Fibroblast of skin of left quadriceps (primary cell): Measurements from ENCODE around the gene RCN1.
"Not testable (repeated sequence)": the region's sequence is repeated elsewhere in the genome, so short reads cannot be mapped to it uniquely, and the experiment has no call there.

Experiments
- DNase-seq, 2 experiments: peaks; one replicate each; pipeline ENCODE4 v3.0.0-alpha.2; 2013; ENCODE audit warnings: low read depth in 2 of 2

Gene RCN1

DNA sequence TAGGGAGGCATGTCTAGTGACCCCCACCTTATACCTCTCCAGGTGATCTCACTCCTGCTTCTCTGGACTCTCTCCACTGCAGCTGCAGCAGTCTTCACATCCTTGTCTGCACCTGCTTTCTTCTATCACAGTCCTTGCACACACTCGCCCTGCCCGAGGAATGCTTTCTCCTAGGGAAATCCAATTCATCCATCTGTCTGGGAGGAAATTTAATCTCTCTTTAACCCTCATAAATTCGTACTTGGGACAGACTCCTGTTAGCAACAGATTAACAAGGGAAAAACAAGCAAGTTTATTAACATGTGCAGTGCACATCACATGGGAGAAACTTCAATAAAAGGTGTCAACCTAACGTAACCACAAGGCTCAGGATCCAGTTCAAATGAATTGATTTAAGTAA is 11.3 kb upstream of the RCN1 start:
- DNase-seq, result no peak

DNA sequence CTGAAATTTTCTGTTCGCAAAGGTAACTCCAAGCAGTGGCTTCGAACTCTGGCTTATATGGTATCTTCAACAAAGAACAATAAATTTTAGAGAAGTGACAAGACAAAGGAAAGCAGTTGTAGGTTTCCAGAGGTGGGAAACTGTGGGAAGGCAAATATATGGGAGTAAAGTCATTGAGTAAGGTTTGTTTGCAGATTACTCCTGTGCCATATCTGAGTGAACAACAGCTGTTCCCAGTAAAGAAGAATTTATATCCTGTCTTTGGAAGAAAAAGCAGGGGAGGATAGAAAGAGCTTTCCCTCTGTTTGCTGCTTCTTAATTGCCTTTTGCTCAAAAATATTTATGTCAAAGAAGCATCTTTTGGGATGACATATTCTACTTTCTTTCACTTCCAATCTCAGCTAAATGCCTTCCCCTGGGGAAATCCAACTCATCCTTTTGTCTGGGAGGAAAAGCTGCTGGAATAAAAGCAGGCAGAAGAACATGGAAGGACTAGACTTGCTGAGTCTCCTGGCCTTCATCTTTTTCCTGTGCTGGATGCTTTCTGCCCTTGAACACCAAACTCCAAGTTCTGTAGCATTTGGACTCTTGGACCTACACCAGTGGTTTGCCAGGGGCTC is 10.4 kb upstream of the RCN1 start:
- no peak for DNase-seq

DNA sequence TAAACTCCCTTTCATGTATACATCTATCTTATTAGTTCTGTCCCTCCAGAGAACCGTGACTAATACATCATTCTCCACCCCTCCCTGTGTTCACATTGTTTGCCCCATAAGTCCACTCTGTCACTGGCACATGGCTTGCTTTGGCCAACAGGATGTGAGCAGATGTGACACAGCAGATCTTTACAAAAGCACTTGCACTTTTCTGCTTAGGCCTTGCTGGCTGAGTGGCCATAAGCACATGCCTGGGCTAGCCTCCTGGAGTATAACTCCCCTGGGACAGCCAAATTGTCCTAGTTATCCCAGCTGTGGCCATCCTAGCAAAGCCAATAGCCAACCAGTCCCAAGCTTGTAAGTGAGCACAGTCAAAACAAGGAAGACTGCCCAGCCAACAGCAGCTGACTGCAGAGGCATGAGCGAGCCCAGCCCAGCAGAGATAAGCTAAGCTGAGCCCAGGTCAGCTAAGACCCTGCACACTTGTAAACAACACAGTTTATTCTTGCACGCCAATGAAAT is 9.7 kb upstream of the RCN1 start:
- no peak for DNase-seq

DNA sequence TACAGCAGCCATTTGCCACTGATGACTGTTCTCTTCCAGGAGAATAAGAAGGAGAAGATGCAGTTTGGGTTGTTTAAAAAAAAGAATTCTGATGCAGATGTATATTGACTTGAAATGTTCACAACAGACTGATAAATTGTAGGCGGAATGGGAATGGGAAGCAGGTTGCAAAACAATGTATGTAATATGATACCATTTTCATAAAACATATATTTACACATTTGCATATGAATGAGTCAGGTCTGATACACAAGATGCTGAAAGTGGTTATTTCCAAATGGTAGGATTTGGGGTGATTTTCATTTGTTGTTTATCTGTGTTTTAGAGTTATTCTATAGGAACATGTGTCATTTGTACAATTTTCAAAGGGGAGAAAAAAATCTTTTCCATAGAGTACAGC is 9.0 kb upstream of the RCN1 start:
- DNase-seq, result no peak

DNA sequence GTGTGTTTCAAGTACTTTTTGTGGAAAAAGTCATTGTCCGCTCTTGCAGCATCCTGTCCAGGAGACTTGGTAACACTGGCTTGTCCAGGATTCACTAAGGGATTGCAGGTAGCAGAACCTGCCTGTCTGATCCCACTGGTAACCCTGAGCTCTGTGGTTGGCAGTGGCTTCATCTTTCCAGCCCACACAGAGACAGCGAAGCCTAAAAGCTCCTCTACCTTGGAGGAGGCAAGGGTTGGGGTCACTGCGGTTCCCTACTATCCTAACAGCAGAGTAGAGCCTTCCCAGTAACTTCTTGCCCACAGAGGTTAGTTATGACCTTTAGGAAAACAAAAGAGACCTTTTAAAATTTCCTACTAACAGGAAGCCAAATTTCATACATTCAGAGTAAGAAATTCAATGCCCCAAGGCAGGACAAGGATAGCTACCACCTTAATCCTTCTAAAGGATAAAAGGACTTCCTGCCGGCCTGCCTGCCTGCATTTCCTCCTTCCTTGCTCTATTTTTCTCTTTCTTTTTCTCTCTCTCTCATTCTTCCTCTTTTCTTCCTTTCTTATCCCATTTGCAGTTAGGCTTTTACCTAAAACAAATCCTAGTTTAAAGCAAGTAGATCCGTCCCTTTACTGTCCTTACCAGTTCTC is 8.4 kb upstream of the RCN1 start:
- no peak for DNase-seq

DNA sequence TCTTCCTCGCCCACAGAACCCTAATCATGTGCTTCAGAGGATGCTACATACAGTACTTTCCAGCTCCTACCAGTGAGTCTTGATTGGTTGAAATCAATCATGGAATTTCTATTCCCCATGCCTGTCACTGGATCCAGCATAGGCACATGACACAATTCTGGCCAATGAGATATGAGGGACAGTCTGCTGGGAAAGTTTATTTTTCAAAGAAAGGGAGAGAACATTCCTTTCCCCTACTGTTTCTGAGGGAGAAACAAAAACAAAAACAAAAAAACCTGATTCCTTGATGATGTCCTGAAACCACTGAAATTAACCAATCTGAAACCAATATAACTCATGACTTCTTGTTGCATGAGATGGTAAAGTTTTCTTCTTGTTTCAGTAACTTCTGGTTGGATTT is 3.3 kb upstream of the RCN1 start:
- peak; percentile 24 to 26 for DNase-seq

DNA sequence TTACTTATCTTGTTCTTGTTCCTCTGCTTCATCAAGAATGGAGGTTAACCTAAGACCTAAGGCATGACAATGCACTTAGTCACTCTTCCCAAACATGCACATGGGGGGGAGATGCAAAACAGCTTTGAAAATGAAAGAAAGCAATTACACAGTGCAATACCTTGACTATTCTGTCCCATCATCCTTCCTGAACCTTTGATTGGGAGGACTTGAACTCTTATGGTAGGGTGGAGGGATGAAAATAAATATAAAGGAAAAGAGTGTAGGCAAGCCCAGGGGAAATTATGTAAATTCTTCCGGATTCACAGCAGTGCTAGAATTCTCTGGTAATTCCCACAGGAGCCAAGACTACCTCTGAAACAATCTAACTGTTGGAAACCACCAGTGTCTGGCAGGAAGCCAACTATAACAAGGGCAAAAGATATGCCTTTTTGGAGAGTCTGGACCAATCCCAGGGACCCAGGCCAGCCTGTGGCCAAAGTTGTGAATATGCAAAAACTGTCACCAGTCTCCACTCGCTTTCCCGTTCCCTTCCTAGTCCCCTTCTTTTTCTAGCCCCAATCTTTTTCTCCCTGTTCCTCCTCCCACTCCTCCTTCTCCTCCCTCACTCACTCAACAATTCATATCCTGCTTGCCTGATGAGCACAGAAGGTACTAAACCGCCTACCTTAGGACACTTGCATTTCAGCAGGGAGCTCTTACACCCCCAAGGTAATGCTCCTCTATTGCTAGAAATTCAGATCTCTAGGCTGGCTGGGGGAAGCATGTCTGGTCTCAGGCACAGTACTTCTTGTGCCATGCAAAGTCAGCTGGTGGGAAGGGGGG is 2.5 kb upstream of the RCN1 start:
- DNase-seq, result peak; percentile 91 to 92

DNA sequence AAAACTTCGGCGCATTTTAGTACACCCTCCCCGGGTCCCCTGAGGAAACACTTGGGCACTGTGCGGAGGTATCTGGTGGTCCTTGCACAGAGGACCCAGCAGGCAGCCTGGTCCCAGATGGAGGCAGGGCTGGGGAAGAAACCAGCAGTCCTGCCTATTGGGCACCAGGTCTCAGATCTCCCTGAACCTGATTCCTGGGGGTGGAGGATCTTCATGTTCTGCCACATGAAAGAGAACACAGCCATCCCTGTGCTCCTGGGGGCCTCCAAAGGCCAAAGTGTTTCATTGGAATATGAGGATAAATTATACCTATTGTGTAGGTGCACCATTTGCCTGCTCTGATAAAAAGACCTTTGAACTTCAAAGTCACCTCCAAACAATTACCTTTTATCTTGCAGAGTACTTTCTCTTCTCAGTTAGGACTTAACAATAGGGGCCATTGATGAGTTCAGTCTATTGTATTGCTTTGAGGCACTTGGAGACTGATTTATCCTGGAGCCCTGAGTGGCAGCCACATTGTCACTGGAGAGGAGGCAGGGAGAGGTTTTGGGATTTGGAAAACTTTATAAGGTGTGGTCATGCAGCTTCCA is 1.8 kb downstream of the RCN1 start:
- DNase-seq, result no peak

DNA sequence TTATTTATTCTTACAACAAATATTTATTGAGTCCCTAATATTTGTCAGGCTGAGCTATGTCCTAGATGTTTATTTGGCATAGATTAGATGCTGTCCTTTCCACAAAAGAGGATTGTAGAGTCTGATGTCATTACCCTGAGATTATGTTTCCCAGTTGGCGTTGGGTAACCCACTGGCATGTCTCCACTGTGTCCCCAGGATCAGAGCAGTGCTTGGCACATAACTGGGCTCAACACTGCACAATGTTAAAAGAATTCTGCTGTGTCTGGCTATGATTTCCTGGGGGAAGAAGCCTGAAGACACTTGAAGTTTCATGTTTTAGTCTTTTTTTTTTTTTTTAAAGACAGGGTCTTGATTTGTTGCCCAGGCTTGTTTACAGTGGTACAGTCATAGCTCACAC is 4.0 kb downstream of the RCN1 start:
- no peak for DNase-seq

DNA sequence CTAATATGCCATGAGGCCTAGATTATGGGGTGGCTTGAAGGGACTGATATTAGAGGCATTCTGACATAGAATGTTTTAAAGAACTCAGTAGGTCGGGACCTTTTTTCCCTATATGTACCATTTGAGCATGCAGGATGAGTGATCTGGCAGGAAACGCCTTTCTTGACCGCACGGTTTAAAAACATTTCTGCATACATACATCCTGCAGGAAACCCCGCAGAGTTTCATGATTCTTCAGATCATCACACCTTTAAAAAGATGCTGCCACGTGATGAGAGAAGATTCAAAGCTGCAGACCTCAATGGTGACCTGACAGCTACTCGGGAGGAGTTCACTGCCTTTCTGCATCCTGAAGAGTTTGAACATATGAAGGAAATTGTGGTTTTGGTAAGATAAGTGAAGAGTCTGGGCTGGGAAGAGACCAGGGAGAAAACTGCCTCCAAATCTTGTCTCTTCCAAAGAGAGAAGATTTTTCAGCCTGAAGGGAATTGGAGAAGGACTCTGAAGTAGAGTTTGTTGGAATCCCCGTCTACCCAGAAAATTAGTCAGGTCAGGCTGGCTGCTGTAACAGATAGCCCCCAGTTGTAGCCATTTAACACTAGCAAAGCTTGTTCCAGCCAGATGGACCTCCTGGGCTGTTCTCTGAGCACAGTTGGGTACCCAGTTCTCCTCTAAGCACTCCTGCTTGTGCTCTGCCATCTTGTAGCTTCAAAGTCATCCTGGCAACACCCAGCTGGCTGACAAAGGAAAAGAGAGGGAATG is 7.4 kb downstream of the RCN1 start:
- no peak for DNase-seq

DNA sequence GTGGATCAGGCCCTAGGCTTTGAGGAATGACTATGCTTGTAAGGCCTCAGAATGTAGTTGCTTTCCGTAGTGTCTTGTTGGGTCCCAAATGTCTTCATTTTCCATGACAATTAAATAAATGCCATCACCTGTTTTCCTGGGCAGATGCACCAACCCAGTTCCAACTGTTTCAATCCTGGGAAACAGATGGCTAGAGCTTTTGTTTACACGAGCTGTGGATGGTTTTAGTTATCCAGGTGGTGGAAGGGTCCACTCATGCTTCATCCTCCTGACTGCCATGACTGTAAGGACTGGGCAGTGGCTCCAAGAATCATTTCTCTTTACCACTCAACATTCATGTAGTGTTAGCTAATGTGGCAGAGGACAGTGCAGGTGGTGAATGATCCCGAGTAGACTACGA is 8.6 kb downstream of the RCN1 start:
- DNase-seq, result no peak

DNA sequence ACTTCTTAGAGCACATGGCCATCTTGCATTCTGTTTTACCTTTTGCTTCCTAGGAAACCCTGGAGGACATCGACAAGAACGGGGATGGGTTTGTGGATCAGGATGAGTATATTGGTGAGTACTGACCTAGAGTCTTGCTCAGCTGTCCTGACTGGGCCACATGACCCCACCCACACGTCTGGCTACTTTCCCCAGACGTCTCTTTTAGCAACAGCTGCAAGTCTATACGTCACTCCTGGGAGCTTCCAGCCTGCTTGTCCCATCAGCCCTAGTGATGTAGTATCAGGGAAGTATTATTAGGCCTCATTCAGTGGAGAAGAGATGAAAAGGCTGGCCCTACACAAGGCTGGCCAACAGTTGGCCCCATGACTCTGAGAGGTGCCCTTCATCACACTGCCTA is 9.6 kb downstream of the RCN1 start:
- no peak for DNase-seq

DNA sequence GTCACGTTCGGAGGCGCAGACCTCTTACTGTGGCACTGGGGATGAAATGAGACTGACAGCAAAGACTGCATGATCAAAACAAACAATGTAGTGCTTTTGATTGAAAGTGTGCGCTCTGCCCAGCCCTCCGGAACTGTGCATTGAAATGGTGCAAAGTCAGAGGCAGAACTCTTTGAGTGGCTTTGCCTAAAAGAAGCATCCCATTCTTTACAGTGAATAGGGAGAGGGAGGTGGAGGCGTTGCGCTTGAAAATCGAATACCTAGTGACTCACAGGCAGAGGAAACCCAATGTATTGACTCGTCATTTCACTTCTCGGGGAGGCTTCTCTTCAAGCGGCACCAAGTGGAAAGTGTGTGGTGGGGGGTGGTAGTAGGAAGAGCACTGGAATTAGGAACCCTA is 10.9 kb downstream of the RCN1 start:
- no peak for DNase-seq

DNA sequence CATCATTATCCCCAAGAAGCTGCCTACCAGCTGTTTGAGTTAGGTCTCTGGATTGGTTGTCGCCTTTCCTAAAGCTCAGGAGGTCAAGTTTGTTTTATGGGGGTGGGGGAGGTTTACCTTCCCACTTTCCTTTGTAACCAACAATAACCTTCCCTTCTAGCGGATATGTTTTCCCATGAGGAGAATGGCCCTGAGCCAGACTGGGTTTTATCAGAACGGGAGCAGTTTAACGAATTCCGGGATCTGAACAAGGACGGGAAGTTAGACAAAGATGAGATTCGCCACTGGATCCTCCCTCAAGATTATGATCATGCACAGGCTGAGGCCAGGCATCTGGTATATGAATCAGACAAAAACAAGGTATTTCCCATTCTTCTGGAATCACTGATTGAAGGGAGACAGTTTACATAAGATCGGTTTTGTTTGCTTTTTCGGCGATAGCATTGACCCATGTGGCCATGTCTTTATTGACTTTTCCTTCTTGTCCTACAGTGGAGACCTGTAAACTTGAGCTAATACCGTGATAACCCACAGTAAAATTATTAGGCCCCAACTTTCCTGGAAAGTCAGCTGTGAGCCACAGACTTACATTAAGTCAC is 12.3 kb downstream of the RCN1 start:
- DNase-seq, result not testable (repeated sequence)

DNA sequence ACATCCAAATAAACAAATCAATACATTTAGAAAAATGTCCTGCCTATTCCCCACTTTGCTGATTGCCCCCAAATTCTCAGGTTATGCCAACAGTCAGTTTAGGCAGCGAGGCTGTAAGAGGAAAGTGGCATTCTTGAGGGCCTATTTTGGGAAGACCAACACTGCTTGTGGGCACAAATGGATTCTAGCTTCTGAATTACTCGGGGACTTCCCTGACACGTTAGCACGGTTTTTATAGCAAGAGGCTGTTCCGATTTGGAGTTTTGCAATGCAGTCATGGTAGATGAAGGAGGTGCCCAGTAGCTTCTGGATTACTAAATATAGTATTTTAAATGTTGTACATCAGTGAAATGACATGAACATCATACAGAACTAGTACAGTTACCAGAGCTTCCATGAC is 13.1 kb downstream of the RCN1 start:
- no peak for DNase-seq

DNA sequence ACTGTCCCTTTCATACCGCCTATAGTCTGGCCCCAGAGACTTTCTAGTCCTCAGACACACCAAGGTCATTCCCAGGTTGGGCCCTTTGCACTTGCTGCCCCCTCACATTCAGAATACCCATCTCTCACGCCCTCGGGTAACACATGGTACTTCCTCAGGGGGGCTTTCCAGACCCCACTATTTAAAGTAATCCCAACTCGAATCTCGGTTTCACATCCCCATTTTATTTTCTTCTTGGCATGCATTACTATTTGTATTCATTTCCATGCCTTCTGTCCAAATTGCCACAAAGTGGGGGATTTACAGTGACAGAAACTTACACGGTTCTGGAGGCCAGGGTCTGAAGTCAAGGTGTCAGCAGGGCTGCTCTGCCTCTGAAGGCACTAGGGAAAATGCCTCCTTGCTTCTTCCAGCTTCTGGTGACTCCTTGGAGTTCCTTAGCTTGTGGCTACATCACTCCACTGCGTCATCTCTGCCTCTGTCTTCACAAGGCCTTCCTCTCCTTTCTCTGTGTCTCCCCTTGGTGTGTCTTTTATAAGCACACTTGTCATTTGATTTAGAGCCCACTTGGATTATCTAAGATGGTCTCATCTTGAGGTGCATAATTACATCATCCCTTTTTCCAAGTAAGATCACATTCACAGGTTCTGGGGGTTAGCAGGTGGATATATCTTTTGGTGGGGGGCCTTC is 15.1 kb downstream of the RCN1 start:
- DNase-seq, result no peak

DNA sequence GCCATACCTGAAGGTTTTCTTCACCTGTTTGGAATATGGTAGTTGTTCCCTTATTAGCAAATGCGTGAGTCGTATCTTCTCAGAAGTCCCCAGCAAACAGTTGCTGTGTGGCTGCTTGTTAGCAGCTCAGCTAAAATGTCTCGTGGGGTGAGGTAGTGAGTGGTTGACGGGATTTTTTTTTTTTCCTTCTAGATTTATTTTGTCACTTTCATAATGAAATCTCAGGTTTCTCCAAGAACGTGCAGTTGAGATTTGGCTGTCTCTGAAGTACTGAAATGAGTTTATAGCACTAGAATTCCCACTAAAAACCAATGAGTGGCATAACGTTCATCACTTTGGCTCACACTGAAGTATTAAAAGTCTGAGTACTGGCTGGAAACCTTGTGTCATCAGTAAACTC is 16.8 kb downstream of the RCN1 start:
- DNase-seq, result no peak

DNA sequence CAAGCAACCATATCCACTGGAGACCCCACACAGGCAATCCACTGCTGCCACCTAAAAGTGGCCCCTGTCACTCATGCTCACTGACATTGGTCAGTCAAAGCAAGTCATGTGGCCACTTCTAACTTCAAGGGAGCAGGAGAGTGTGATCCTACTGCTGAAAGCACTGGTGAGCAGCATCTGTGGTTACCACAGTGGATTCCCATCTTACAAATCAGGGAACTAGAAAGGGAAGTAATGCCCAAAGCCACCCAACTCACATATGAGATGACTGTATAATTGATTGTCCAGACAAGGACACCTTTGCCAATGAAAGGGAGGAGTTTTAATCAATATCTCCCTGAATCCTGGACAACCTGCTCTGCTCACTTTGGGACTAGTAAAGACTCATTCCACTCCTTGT is 17.7 kb downstream of the RCN1 start:
- no peak for DNase-seq

DNA sequence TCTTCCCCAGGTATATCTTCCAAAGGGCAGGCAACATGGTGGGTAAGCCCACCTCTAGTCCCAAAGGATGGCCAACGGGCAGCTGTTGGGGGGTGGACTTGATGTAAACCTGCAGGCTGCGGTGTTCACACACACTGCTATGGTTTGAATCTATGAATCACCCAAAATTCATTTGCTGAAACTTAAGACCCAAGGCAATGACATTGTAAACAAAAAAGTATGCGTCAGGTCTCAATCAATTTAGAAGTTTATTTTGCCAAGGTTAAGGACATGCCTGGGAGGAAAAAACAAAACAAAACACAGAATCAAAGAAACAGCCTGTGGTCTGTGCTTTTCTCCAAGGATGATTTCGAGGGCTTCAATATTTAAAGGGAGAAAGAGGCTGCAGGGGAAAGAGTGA is 18.3 kb downstream of the RCN1 start:
- DNase-seq, result no peak

DNA sequence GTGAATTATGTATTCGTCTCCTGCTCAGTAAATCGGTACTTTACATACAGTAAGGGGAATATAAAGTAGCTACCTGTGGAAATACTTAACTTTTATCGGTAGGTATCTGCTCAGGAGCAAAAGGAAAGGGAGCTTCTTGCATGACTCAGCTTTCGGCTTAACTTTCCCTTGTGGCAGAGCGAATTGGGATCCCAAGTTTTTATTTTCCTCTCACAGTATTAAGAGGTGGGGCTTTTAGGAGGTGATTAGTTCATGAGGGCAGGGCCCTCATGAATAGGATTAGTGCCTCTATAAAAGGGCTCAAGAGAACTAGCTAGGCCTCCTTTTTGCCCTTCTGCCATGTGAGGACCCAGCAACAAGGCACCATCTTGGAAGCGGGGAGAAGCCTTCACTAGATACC is 18.7 kb downstream of the RCN1 start:
- DNase-seq, result no peak

DNA sequence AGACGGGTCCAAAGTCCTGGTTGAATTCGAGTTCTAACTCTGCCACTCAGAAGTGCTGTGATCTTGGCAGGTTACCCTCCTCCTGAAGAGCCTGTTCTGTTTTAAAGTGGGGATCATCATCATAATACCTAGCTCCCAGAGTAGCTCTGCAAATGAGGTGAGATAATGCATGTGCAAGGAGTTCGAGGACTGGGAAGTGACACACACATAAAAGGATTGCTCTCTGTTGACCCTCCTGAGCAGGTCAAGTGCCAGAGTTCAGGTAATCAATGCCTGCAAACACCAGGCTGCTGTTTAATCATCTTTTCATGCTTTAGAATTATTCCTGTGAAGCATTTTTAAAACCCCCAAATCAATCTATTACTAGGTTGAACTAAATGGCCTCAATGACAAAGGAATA is 19.9 kb downstream of the RCN1 start:
- DNase-seq, result no peak
